ENCODE results near the gene ZC3H10. TPM values are rescaled to one million over a fixed set of nuclear protein-coding genes. Genes with fewer than 3 reads are reported as not detected.

ZC3H10 gene
- total and polyA plus RNA-seq, 2 of the 8 experiments (the other 6 are each of a cell fraction or from before 2014, with no cell fraction given), result 4.0 to 11.2 TPM

GRCh38 chr12:56071648-56072047 is 46.4 kb upstream of the ZC3H10 start (continued):
- no peak for TF ChIP-seq CHD7 (IDR thresholded peaks at IDR 0.05; ENCODE audit: insufficient replicate concordance, low read length)
- no peak for TF ChIP-seq SP2 (IDR thresholded peaks at IDR 0.05; ENCODE audit: low read length)
- TF ChIP-seq EP300 (IDR thresholded peaks at IDR 0.05; ENCODE audit: borderline replicate concordance in 1 of 2, low read depth in 2 of 2, low read length in 2 of 2), result no peak
- TF ChIP-seq POU5F1 (IDR thresholded peaks at IDR 0.05; ENCODE audit: low read depth, low read length), result no peak

Data from H1 (cell line).